HG02943 (cell line): Measurements from ENCODE around the gene ADAM10.

Experiments used
- ATAC-seq: cut with Tn5 transposase; IDR thresholded peaks from one replicate; pipeline ENCODE4 v1.9.1; 2021; ENCODE audit warnings: mild to moderate bottlenecking, low read depth, moderate library complexity; ENCODE audit not compliant: unreplicated experiment

The ADAM10 gene

DNA sequence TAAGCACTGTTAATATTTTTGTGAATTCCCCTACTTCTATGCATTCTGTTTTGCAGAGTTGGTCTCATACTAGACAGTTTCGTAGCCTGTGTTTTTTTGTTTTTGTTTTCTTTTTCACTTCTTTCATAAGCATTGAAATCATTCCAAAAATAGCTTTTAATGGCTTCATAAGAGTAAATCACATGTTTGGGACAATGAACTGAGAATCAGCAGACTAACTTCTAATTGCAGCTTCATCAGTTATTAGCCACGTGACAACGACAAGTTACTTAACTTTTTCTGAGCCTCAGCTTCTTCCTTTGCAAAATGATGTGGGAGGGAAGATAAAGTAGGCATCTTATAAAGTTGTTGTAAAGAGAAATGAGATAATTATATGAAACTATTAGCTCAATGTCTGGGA, 193.0 kb downstream of the ADAM10 start:
- ATAC-seq = no peak

DNA sequence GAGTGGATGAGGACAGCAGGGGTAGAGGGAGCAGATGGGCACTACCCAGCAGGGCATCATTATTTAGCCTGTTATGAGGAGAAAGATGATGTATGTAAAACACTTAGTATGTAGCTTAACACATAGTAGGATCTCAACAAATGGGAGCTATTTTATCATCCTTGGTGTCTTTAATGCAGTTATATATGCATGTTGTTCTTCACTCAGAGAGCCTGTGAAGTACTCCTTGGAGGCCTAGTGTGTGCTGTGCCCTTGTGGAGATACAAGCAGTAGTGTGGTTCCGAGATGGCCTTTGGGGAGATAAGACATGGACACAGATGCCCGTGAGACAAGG, 193.5 kb downstream of the ADAM10 start:
- ATAC-seq = no peak

DNA sequence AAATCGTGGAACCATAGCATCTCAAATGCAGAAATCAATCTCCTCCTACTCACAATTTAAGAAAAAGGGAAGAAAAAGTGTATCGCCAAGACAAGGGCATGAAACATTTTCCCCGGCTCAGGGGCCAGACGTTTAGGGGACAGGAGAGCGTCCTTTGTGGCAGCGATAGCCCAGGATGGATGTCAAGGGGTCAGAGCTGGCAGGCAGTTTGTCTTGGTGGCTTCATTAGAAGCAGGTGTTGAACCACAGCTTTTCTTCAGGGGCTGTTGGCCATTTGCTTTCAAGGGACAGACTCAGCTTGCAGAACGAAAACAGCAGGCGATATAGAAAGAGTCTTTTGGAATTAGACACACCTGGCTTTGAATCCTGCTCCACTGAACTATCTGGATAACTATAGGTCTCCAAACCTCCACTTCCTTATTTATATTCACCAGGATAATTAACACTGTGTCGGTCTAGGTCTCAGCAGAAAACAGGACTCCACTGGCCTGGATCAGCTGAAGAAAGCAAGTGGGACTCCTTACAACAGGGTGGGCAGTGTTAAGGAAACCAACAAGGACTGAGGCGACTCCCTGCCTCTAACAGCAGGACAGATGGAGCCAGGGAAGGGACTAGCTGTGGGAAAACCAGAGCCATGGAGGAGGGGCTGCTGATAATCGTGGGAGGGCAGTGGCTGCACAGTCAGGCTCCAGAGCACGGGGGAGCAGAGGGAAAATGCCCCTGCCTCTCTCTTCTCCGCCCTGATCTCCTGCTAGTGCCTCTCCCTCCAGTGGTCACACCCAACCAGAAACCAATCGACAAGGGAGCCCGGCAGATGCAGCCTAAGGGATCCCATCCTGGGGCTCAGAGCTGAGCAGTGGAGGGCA, 194.1 kb downstream of the ADAM10 start:
- ATAC-seq = no peak

DNA sequence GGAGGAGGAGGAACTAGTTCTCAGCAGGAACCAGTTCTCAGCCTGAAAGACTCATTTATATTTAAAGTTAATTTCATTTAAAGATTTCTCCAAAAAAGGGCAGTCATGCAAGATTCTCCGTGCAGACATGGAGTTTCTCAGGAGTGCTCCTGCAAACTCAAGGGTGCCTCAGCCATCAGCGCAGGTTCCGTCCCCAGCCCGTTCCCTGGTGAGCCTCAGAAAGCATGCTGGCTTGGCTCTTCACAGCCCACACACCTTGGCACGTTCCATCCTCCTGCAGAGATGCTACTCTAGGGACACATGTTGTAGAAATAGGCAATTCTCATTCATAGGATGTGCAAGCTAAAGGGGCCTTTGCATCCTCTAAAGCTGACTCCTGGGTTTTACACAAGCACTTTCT, 194.7 kb downstream of the ADAM10 start:
- no peak for ATAC-seq

DNA sequence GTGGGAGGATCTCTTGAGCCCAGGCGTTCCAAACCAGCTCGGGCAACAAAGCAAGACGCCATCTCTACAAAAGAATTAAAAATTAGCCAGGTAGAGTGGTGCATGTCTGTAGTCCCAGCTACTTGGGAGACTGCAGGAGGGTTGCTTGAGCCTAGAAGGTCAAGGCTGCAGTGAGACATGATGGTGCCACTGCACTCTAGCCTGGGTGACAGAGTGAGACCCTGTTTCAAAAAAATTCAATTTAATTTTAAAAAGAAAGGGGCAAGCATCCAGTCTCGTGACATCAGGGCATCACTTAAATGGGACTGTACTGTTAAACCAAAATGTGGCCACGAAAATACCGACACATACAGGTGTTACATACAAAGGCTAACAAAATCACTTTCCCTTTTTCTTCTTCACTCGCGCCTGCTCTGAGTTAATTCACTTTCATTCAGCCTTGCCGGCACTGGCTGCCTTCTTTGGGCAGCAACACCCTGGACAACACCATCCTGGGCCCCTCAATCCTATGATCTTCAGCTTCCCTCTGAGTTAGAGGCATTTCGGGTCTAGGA, 196.1 kb downstream of the ADAM10 start:
- no peak for ATAC-seq

DNA sequence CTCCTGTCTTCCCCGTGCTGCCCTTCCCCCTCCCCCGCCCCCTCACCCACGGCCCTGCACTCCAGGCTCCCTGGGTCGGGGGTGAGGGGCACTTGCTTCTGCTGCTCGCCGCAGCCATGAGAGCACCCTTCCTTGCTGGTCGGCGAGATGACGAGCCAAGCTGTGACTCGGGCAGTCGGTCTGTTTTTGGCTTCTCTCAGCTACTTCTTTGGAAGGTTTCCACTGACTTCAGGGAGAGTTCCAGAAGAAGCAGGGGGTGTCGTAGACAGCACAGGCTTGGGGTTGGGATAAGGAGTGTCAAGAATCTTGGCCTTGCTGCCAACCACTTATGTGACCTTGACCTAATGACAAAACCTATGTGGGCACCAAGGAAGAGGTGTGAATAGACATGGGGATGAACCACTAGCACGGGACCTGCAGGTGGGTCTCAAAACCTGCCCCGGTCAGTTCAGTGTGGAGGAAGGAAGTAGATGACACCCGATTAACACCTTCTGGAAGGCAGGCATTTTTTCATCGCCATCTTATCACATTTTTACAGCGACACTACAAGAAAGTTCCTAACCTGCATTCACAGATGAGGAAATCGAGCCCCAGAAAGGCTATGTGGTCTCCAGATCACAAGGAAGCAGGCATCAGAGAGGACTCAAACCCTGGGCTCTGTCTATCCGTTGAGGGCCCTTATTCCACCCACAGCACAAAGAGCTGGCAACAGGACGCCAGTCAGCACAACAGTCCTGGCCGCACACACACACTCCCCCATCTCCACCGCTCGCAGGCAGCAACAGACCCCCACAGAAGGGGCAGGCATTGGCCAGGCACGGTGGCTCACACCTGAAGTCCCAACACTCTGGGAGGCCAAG, 196.8 kb downstream of the ADAM10 start:
- no peak for ATAC-seq

DNA sequence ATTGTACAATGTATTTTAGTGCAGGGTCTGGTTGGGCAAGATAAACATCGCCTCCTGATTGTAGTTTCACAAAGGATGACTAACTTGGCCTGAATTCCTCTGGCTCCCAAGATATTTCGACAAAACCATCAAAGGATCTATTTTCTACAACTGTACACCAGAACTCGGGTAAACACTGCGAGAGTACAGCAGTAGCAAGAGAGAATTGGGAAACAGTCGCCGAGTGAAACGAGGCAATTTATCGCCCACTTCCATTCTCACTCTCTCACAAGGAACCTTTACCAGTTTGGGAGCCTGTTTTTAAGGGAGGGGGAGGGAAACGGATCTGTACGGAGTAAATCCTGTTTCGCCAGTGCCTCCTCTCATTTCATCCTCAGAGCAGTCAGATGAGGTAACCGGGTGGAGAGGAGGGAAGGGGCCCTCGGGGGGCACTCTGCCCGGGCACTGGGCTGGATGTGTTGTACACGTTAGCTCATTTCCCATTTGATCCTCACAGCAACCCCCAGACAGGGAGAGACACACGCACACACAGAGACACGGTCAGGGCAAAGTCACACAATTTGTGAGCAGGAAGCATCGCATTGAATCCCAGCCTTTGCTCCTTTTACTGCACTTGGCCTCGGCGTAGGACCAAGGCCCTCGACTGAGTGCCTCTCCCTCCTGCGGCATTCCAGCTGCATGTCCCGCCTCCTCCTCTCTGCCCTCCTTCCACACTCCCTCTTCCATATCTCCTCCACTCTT, 197.6 kb downstream of the ADAM10 start:
- ATAC-seq = no peak

DNA sequence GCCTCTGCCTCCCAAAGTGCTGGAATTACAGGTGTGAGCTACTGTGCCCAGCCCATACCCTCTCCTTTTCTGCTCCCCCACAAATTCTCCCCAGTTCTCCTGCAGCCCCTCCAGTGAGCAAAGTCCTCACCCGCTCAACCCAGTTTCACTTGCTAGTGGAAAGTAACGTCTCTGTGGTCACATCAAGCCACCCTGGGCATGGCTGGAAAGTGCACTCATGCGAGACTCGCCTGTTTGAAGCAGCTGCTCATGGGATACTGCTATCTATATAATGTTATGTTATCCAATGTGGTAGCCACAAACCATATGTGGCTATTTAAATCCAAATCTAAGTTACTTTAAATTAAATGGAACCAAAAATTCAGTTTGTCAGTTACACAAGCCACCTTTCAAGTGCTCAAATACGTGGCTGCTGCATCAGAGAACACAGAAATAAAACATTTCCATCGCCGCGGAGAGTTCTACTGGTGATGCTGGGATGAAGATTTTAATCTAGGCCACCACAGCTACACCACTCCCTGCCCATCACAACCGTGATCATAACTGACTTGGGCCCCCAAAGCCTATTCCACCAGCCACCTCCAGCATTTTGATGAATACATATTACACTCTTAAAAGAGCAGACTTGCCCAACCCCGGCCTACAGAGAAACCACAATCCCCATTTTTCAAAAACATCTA, 198.3 kb downstream of the ADAM10 start:
- no peak for ATAC-seq

DNA sequence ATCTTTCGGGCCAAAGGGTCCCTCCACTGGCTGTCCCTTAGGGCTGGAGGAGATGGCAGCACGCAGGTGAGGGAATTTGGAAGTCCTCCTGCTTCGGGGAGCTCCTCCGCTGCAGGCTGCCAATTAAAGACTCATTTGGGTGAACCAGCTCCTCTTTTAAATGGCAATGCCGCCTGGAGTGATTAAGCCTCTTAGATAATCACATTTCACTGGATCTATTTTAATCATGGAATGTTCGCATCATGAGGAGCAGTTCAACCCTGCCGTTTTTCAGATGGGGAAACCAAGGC, 199.8 kb downstream of the ADAM10 start:
- ATAC-seq = no peak

DNA sequence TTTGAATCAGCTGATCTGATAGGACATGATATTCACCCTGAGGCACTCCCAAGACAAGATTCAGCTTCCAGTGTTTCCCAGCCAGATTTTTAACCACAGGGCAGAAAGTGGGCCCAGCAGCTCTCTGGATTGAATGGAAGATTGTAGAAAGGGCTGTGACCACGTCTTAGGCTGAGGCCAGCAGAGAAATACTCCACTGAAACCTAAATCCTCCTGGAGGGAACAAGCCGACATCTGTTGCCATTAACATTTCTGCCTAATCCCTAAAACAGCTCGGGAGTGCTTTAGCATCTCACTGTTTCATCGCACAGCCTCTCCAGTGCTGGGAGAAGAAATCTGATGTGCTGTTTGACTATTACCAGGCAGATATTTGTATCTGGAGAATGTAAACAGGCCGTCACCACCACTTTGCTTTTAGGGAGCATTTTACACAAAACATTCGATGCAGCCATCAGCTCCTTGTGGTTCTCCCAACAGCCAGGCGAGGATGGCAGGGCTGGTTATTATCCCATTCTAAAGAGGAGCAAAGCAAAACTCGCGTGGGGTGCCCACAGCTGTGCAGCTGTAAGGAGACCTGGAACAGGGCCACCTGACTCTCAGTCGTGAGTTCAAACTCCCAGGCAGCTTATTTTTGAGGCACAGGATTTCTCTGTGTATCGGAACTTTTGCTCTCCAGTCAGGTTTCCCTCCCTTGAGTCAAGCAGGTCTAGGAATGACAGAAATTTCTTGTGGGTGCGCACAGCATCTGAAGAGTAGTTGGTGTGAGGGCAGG, 200.3 kb downstream of the ADAM10 start:
- no peak for ATAC-seq

DNA sequence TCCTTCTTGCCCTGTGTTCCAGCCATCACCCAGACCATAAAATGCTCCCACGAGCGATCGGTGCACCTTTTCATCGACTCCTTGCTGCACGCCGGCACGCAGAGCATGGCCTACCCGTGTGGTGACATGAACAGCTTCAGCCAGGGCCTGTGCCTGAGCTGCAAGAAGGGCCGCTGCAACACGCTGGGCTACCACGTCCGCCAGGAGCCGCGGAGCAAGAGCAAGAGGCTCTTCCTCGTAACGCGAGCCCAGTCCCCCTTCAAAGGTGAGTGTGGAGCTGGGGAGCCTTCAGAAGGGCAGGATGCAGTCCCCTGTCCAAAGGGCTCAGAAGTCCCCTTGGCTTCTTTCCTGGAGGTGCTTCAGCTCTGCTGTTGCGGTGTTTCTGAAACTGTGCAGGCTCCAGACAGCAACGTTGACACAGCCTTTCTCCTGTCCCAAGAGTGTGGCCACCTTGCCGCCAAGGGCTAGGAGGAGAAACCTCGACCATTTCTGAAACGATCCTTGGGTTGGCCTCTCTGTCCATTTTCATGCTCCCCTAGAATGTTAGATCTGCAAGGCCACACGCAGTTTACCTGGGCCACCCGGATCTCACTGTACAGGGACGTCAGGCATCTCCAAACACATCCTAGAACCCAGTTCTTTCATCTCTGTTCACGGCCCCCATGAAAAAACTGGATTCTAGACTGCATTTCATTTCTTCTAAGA, 201.0 kb downstream of the ADAM10 start:
- ATAC-seq = no peak

DNA sequence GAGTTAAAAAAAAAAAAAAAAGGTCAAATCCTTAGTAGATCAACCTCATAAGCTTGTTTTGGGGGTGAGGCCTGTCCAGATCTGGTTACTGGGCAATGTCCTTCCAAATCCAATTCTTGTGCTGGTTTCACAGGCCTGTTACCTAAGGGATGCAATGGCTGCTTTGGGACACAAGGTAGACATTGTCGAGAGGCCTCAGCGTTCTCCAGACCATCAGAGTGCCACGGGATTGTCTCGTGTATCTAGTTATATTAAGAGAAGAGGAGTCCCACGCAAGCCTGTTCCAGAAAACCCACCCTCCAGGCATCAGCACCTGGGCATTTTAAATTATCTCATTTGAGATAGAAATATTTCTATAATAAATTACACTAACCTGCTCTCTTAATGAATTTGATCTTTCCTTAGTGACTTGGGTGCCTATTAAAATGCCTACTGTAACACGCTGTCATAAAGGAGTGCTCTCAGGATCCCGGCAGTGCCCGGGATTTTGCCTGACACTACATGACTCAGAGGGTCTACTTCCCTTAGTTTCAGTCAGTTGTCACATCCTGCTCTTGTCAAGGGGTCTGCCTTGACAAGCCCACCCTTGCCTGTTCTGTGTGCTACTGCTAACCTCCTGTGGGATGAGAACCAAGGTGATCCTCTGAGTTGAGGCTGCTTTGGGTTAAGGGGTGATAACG, 201.7 kb downstream of the ADAM10 start:
- no peak for ATAC-seq

DNA sequence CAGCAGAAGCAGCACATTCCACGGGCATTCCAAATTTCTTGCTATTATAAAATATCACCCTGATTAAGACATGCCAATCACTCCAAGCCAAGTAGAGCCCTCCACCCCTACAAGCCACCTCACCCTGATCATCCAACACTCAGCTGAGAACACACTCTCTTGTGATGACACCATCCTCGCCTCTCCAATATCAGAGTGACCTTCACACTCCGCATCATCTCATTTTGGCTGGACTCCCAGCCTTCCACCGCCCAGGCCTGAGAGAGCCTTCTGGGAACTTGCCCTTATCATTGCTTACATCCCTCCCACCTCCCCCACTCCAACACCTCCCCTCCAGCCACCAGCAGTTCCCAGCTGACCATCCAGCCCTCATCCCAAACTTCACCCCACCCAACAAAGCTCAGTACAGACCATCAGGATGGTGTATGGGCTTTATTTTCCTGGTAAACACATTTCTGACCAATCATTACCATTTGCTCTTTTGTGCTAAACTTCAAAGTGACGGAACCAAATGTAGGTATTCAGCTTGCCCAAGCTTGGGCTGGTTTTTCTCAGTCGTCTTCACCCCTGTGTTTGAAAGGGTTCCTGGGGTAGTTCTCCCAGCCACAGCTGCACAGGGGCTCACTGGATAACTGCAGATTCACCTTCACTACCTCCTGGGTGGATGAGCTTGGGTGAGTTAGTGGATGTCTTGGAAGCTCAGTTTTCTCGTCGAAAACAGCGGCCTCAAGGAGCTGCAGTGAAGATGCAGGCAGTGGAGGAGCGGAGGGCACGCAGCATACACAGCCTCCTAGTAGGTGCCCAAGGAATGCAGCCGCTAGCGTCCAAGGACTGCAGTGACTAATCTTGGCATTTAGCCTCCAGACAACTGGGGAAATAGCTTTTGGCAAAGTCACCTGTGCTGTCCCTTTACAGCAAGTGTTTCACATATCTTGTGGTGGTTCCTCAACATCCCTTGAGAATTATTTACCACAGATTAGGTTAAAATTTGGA, 202.6 kb downstream of the ADAM10 start:
- ATAC-seq = no peak

DNA sequence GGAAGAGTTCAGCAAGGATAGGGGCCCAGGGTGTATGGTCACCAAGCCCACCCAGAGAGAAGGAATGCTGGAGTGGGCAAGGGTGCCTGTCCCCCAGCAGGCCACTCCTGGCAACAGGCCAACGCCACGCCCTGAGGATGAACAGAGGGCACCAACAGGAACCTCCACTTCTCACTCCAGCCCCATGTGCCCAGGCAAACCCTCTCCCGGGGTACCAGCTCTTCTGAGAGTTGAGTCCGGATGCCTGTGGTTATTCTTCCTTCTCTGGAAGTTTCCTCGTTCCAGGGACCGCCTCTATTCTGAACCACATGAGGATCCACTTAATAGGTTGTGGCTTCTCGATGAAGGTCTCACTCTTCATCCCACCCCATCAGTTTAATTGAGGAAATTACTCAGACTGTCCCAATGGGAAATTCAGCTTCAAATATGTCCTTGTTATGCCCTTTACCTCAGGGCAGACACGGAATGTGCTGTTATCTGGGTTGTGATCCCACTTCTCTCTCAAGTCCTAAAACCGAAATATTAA, 203.4 kb downstream of the ADAM10 start:
- ATAC-seq = no peak

DNA sequence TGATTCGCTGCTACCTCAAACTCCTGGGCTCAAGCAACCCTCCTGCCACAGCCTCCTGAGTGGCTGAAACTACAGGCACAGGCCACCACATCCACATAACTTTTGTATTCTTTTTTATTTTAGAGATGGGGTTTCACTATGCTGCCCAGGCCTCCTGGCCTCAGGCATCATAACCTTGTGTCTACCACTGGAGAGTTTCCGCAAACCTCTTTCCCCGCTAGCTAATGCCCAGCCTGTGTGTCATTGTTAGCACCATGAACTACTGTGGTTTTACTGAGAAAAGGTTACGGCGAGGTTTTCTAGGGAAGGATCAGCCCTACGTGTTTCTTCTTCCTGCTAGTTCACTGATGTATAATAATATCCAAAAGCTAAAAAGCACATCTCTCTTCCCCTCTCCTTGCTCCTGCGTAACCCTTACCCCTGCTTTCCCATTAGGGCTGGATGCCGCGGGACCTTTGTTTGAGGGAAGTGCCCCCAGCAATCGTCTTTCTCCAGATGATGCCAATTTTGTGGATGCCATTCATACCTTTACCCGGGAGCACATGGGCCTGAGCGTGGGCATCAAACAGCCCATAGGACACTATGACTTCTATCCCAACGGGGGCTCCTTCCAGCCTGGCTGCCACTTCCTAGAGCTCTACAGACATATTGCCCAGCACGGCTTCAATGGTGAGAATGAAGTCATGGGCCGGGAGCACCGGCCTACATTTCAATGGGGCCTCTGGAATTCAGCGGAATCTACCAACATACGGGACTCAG, 204.0 kb downstream of the ADAM10 start:
- no peak for ATAC-seq

DNA sequence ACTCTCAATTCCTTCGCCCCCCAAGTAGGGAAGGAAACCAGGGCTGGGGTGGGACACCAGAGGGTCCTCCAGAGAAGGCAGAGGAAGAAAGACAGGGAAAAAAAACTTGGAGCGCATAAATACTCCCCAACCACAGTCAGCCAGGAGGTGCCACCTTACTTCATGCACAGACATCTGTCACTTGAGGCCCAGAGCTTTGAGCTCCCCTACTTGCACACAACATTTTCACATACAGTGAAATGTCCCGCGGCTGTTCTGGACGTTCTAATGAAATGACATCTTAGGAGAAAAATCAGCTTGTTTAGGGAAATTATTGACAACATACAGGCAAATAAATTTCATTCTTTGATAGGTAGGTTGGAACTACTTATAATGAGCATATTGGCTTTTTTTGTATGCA, 204.8 kb downstream of the ADAM10 start:
- ATAC-seq = no peak
